ENCODE measurements around the gene GPR161. TPM values are rescaled to one million over a fixed set of nuclear protein-coding genes. Genes with fewer than 3 reads are reported as not detected.

The GPR161 gene
- total and polyA plus RNA-seq, 2 of the 13 experiments (the other 11 are each of a cell fraction or from before 2014, with no cell fraction given), result 0.13 to 0.35 TPM

GRCh38 chr1:168135921-168136708 lies 615 bp downstream of the GPR161 start (continued):
- TF ChIP-seq ZNF550 (CRISPR knock-in tag; IDR thresholded peaks at IDR 0.05; ENCODE audit: borderline replicate concordance) (no peak), MTF2 (CRISPR knock-in tag; IDR thresholded peaks at IDR 0.05; ENCODE audit: borderline replicate concordance) (peak; percentile 91), CREM (IDR thresholded peaks at IDR 0.05) (no peak), CREM (CRISPR knock-in tag; IDR thresholded peaks at IDR 0.05) (no peak), TEAD2 (CRISPR knock-in tag; IDR thresholded peaks at IDR 0.05) (no peak), ZSCAN22 (CRISPR knock-in tag; IDR thresholded peaks at IDR 0.05) (no peak), MLLT10 (CRISPR knock-in tag; IDR thresholded peaks at IDR 0.05) (no peak), PPARG (CRISPR knock-in tag; conservative IDR thresholded peaks at IDR 0.05) (no peak), ZIK1 (CRISPR knock-in tag; IDR thresholded peaks at IDR 0.05; ENCODE audit: borderline replicate concordance, low read depth) (0 out of 2 replicates have a peak, but pooled peaks have one; percentile 26), SOX6 (IDR thresholded peaks at IDR 0.05) (no peak), SOX6 (CRISPR knock-in tag; IDR thresholded peaks at IDR 0.05) (0 out of 2 replicates have a peak, but pooled peaks have one; percentile 13), LCORL (IDR thresholded peaks at IDR 0.05) (no peak), LCORL (CRISPR knock-in tag; IDR thresholded peaks at IDR 0.05) (0 out of 2 replicates have a peak, but pooled peaks have one; percentile 28), ZNF431 (CRISPR knock-in tag; IDR thresholded peaks at IDR 0.05; ENCODE audit: borderline replicate concordance, low read depth) (no peak)
- TF ChIP-seq, protein P1, sequence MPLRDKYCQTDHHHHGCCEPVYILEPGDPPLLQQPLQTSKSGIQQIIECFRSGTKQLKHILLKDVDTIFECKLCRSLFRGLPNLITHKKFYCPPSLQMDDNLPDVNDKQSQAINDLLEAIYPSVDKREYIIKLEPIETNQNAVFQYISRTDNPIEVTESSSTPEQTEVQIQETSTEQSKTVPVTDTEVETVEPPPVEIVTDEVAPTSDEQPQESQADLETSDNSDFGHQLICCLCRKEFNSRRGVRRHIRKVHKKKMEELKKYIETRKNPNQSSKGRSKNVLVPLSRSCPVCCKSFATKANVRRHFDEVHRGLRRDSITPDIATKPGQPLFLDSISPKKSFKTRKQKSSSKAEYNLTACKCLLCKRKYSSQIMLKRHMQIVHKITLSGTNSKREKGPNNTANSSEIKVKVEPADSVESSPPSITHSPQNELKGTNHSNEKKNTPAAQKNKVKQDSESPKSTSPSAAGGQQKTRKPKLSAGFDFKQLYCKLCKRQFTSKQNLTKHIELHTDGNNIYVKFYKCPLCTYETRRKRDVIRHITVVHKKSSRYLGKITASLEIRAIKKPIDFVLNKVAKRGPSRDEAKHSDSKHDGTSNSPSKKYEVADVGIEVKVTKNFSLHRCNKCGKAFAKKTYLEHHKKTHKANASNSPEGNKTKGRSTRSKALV (CRISPR knock-in tag; IDR thresholded peaks at IDR 0.05), result peak; percentile 82; the same call in 1 of the 2 replicates
- TF ChIP-seq, protein P2, sequence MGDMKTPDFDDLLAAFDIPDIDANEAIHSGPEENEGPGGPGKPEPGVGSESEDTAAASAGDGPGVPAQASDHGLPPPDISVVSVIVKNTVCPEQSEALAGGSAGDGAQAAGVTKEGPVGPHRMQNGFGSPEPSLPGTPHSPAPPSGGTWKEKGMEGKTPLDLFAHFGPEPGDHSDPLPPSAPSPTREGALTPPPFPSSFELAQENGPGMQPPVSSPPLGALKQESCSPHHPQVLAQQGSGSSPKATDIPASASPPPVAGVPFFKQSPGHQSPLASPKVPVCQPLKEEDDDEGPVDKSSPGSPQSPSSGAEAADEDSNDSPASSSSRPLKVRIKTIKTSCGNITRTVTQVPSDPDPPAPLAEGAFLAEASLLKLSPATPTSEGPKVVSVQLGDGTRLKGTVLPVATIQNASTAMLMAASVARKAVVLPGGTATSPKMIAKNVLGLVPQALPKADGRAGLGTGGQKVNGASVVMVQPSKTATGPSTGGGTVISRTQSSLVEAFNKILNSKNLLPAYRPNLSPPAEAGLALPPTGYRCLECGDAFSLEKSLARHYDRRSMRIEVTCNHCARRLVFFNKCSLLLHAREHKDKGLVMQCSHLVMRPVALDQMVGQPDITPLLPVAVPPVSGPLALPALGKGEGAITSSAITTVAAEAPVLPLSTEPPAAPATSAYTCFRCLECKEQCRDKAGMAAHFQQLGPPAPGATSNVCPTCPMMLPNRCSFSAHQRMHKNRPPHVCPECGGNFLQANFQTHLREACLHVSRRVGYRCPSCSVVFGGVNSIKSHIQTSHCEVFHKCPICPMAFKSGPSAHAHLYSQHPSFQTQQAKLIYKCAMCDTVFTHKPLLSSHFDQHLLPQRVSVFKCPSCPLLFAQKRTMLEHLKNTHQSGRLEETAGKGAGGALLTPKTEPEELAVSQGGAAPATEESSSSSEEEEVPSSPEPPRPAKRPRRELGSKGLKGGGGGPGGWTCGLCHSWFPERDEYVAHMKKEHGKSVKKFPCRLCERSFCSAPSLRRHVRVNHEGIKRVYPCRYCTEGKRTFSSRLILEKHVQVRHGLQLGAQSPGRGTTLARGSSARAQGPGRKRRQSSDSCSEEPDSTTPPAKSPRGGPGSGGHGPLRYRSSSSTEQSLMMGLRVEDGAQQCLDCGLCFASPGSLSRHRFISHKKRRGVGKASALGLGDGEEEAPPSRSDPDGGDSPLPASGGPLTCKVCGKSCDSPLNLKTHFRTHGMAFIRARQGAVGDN (CRISPR knock-in tag; IDR thresholded peaks at IDR 0.05), result peak; percentile 41; the same call in 1 of the 2 replicates
- TF ChIP-seq, protein P3, sequence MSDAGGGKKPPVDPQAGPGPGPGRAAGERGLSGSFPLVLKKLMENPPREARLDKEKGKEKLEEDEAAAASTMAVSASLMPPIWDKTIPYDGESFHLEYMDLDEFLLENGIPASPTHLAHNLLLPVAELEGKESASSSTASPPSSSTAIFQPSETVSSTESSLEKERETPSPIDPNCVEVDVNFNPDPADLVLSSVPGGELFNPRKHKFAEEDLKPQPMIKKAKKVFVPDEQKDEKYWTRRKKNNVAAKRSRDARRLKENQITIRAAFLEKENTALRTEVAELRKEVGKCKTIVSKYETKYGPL (CRISPR knock-in tag; IDR thresholded peaks at IDR 0.05), result no peak
- TF ChIP-seq, protein P4, sequence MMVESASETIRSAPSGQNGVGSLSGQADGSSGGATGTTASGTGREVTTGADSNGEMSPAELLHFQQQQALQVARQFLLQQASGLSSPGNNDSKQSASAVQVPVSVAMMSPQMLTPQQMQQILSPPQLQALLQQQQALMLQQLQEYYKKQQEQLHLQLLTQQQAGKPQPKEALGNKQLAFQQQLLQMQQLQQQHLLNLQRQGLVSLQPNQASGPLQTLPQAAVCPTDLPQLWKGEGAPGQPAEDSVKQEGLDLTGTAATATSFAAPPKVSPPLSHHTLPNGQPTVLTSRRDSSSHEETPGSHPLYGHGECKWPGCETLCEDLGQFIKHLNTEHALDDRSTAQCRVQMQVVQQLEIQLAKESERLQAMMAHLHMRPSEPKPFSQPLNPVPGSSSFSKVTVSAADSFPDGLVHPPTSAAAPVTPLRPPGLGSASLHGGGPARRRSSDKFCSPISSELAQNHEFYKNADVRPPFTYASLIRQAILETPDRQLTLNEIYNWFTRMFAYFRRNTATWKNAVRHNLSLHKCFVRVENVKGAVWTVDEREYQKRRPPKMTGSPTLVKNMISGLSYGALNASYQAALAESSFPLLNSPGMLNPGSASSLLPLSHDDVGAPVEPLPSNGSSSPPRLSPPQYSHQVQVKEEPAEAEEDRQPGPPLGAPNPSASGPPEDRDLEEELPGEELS (CRISPR knock-in tag; IDR thresholded peaks at IDR 0.05), result no peak
